A172 (cell line): ENCODE results near the gene MFN2. TPM values are rescaled to one million over a fixed set of nuclear protein-coding genes. Genes with fewer than 3 reads are reported as not detected.
"Not testable (repeated sequence)": the region's sequence is repeated elsewhere in the genome, so short reads cannot be mapped to it uniquely, and the experiment has no call there.

Experiments
- DNase-seq: peaks from one replicate; pipeline ENCODE4 v3.0.0-alpha.2; 2015; ENCODE audit warnings: low spot score
- total RNA-seq: library from RNA; depleted of rRNA; stranded (reverse); fragments of >200 nt; shearing (Covaris generic); gene quantifications from 2 replicates; pipeline ENCODE4 v1.2.3, GENCODE V29; 2014

MFN2 gene
- total RNA-seq, 1 experiment from 2014 or later = 51.1 TPM

DNA sequence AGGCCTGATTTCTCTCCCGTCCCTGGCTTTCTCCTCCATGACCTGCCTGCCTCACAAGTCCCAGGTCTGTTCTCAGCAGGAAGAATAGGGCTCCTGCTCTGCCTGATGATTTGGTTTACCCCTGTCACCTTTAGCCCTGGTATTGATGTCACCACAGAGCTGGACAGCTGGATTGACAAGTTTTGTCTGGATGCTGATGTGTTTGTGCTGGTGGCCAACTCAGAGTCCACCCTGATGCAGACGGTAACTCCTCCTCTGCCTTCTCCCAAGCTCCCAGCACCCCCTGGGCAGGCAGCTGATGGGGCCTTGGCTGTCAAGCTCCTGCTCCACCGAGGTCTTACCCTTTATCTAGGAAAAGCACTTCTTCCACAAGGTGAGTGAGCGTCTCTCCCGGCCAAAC, 18.4 kb downstream of the MFN2 start:
- DNase-seq = no peak

DNA sequence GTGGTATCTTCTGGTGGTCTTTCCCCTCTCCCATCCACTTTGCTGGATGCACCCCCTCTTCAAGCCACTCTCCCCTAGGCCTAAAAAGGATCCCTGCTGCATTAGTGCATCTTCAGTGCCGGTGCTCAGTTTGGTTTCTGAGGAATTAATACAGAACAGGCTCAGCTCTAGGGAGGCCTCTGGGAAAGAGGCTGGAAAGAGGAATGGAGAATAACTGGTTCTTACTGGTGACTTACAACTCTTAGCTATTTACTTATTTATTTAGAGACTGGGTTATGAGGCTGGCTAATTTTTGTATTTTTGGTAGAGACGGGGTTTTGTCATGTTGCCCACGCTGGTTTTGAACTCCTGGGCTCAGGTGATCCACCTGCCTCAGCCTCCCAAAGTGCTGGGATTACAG, 19.0 kb downstream of the MFN2 start:
- DNase-seq = no peak

DNA sequence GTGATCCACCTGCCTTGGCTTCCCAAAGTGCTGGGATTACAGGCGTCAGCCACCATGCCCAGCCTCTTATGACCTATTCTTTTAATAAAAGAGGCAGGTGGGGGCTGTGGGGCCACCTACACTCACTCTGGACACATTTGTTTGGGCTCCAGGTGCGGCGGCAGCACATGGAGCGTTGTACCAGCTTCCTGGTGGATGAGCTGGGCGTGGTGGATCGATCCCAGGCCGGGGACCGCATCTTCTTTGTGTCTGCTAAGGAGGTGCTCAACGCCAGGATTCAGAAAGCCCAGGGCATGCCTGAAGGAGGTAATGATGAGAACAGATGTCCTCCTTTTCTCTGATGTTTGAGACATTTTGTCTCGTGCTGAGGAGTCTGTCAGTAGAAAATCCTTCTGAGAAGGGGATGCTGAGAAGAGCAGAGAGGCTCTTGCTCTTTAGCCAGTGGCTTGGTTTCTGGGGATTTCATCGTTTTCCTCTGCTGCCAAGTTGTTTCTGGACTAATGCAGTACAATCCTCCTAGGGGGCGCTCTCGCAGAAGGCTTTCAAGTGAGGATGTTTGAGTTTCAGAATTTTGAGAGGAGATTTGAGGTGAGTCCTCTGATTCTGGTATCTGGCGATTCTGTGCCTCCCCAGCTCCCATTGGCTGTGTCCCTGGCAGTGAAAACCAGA, 21.1 kb downstream of the MFN2 start:
- DNase-seq = no peak

DNA sequence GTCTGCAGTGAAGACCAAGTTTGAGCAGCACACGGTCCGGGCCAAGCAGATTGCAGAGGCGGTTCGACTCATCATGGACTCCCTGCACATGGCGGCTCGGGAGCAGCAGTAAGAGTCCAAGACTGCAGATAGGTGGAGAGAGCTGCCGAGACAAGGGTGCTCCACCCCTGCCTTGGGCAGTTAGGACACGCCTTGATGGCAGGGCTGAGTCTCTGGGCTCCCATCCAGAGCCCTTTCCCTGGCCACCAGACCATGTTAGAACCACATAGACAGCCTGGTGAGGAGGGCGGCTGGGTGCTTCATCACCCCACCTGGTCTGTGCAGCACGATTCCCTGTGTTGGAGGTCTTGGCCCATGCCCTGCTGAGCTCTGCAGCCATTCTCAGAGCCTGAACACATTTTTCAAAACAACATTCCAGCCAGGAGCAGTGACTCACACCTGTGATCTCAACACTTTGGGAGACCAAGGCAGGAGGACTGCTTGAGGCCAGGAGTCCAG, 21.8 kb downstream of the MFN2 start:
- peak; percentile 31 for DNase-seq

DNA sequence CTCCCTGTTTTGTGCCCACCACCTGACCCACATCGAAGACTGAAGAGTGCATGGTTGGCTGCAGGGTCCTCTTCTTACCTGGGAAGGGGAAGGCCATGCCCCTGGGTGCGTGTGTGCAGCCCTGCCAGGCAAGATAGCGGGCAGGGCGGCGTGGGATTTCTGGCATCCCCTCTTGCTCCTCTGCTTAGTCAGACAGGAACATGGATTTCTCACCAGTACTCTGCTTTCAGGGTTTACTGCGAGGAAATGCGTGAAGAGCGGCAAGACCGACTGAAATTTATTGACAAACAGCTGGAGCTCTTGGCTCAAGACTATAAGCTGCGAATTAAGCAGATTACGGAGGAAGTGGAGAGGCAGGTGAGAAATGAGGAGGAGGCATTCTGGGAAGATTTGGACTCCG, 23.5 kb downstream of the MFN2 start:
- DNase-seq = no peak

DNA sequence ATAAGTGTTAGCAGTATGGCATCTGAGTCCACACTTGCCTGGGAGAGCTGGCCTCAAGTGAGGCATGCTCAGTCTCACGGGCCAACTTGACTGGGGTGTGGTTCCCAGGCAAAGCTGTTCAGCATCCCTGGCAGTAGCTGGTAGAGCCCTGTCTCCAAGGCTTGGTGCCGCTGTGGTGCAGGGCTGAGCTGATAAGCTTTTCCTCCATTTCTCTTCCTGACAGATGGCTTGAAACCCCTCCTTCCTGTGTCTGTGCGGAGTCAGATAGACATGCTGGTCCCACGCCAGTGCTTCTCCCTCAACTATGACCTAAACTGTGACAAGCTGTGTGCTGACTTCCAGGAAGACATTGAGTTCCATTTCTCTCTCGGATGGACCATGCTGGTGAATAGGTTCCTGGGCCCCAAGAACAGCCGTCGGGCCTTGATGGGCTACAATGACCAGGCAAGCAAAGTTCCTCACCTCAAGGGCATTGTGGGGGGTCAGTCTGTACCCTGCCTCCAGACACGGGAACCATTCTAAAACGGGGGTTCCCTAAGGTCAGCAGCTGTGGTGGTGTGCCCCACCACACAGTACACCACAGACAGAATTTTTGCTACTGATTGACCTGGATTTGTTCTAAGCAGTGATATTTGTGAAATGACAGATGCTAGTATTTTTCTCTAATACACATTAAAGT, 25.4 kb downstream of the MFN2 start:
- DNase-seq = no peak

DNA sequence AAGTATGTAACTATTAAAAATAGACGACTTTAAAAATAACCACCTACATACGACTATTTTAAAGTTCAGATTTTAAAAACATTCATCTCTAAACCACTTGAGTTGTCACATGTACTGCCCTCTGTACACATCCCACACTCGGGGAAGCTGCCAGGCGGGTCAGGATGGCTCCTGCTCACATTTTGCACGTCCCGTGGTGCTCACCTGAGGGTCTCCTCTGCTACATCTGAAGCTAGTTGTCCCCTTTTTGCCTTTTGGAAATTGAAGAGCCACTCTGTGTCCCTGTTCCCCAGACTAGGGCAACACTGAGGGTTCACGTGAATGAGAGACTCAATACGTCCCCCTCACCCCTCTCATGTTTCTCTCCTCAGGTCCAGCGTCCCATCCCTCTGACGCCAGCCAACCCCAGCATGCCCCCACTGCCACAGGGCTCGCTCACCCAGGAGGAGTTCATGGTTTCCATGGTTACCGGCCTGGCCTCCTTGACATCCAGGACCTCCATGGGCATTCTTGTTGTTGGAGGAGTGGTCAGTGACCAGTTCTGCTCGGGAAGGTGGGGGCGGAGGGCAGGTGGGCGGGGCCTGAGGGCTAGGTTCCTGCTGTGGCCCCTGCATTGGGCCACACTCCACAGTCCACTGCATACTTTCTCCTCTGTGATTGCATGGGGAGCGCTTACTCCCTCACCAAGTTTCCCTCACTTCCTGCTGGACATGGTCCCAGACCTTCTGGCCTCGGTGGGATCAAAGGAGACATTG, 26.1 kb downstream of the MFN2 start:
- no peak for DNase-seq

DNA sequence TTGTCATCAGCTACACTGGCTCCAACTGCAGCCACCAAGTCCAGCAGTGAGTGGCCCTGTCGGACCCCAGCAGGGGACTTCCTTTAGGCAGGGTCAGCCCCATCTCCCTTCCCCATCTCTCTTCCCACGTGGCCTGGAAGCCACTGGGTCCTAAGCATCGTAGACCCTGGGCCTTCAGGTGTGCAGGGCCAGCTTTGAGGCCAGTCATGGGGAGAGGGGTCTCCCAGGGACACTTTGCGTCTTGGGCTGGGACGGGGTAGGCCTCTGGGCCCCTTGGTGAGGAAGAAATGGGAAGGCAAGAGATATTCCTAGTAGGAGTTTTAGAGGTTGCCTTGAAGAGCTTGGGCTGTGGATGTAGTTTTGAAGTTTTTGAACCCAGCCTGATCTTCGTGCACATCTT, 27.0 kb downstream of the MFN2 start:
- DNase-seq = no peak

DNA sequence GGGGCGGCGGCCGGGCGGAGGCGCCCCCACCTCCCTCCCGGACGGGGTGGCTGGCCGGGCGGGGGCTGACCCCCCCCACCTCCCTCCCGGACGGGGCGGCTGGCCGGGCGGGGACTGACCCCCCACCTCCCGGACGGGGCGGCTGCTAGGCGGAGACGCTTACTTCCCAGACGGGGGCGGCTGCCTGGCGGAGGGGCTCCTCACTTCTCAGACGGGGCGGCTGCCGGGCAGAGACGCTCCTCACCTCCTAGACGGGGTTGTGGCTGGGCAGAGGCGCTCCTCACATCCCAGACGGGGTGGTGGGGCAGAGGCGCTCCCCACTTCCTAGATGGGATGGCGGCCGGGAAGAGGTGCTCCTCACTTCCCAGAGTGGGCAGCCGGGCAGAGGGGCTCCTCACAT, 28.1 kb downstream of the MFN2 start:
- not testable (repeated sequence) for DNase-seq

DNA sequence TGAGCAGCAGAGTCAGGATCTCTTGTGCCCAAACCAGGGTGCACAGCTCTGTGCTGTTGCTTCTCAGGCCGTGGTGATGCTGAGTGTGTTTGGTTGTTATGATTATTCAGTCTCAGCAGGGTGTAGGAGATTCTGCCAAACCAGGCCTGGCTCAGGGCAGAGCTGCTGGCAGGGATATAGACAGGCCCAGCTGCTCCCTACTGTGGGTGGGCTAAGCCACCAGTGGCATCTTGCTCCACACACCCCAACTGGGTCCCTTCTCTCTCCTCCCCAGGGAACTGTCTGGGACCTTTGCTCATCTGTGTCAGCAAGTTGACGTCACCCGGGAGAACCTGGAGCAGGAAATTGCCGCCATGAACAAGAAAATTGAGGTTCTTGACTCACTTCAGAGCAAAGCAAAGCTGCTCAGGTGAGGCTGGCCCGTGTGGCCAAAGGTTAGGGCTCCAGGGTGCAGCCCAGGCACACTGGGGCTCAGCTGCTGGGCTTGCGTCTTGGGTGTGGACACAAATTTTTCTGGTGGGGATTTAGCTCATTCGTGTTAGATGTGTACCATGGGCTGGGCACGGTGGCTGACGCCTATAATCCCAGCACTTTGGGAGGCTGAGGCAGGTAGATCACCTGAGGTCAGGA, 29.2 kb downstream of the MFN2 start:
- no peak for DNase-seq

DNA sequence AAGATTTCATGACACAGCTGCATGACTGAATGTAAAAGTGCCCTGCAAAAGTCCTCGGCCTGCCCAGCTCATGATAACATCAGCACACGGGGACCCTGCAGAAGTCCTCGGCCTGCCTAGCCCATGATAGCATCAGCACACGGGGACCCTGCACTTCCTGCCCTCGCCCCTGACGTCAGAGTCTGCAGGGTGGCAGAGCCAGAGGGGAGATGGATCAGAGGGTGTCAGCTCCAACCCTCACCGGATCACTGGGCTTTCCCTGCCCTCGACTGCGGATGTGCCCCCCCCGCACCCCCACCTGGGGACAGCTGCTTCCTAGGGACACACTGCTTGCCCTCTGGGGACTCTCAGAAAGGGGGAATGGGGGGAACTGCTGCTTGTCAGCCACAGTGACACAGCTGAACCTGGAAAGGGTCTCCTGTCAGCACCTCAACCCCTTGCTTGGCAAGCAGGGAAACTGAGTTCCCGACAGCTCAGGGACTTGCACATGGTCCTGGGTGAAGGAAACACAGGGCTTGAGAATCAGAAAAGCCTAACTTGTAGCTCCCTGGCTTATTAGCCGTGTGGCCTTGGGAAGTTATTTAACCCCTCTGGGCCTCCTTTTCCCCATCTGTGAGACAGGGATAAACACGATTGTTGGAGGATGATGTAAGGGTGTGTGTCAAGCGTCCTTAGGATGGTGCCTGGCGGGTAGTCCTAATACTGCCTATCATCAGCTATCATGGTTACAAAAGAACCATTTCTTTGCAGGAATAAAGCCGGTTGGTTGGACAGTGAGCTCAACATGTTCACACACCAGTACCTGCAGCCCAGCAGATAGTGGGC, 30.7 kb downstream of the MFN2 start:
- DNase-seq = no peak

DNA sequence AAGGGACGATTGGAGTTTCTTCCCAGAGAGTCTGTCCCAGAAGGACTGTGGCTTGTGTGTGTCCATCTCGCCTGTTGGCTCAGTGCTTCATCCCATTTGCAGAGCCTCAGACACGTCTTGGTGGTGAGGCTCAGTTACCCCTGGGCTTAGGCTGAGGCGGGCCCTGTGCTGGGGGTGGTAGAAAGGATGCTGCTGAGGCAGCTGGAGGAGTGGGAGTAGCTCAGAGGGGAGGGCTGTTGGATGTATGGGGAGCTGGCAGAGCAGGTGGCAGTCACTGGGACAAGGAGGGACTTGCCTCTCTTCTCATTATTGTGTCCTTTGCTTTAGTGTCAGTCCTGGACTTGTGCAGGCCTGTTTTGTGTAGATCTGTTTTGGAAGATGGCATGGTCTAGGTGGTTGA, 31.8 kb downstream of the MFN2 start:
- no peak for DNase-seq

DNA sequence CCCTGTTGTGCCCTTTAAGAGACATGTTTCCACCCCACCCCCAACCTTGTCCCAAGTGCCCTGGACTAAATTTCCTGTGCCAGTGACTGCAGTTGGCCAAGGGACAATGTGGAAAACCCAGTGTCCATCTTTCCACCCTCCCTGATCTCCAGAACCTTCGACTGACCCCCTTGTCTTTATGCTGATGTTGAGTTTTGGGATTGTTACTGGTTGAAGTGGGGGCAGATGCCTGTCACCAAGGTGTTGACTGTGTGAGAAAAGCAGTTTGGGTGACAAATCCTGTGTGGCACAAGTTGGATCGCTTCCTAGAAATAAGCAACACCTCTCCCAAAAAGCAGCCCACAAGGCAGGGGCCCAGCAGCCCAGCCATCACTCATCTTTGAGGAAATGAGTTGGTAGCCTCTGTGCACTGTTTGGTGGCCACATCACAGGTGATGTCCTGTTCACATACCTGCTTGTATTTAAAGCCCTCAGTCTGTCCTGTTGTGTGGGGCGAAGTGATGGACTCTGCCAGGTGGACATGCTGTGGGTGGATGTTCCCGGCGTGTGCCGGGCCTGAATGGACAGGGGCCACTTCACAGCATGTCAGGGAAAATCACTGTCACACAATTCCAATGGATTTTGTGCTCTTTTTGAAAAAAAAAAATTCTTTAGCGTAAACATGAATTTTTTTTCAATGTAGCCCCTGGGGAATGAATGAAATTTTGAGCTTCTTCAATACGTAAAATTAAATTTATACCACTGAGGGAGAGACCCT, 32.5 kb downstream of the MFN2 start:
- no peak for DNase-seq

DNA sequence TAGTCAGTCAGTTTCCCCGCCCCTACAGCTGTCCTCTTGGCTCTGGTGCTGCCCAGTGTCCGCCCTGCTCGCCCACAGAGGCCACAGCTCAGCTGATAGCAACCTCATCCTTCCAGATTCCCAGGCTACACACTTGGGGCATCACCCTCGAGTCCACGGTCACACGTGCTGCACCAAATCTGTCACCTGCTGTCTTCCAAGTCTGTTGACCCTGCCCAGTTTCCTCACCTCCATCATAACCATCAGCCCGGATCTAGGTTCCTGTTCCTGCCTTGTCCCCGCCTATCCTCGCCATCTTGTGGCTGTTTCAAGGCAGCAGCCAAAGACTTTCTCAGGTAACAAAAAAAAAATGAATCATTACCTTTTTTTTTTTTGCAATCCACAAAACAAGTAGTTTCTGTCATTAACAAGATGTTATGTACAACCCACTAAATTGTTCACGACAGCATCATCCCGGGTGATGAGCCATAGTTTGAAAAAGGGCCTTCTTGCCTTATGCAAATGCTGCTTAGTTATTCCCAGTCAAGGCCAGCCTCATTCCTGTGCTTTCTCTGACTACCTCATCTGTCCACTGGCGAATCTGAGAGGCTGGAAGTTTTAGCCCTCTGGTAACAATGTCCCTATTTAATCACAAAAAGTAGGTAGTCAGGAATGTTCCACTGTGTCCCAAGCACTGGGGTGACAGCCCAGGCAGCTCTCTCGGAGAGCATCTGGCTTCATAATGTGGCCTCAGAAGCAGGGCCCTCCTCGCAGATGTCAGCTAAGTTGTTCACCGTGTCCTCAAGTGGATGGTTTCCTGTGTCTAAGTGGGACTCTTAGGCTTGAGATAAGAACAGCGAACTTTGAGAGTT, 34.1 kb downstream of the MFN2 start:
- no peak for DNase-seq

DNA sequence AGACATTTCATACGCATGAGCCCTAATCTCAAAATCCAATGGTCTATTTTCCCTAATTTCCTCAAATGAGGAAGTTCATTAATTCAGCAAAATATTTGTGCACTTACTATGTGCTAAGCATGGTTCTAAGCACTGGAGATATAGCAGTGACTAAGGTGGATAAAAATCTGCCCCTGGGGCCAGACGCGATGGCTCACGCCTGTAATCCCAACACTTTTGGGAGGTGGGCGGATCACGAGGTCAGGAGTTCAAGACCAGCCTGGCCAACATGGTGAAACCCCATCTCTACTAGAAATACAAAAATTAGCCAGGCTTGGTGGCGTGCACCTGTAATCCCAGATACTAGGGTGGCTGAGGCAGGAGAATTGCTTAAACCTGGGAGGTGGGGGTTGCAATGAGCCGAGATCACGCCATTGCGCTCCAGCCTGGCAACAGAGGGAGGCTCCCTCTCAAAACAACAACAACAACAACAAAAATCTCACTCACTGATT, 34.8 kb downstream of the MFN2 start:
- DNase-seq = no peak

DNA sequence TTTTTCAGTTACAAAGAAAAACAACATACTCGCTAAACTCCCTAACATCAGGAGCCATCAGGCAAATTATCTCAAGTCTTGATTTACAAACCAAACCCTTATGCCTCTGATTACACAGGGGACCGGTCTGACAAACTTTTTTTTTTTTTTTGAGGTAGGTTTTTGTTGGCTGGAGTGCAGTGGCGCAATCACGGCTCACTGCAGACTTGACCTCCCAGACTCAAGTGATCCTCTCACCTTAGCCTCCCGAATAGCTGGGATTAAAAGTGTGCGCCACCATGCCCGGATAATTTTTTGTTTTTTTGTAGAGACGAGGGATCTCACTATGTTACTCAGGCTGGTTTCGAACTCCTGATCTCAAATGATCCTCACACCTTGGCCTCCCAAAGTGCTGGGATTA, 35.3 kb downstream of the MFN2 start:
- DNase-seq = no peak

DNA sequence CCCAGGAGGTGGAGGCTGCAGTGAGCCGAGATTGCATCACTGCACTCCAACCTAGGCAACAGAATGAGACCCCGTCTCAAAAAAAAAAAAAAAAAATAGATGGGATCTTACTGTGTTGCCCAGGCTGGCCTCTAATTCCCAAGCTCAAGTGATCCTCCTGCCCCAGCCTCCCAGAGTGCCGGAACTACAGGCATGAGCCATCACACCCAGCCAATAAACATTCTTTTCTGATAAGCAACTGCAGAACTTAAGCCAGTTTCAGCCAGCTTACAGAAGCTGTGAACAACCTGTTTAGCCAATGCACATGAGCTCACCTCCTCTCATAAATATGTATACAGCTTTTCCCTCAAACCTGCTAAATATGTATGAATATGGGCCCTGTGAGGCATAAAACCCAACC, 35.9 kb downstream of the MFN2 start:
- no peak for DNase-seq

DNA sequence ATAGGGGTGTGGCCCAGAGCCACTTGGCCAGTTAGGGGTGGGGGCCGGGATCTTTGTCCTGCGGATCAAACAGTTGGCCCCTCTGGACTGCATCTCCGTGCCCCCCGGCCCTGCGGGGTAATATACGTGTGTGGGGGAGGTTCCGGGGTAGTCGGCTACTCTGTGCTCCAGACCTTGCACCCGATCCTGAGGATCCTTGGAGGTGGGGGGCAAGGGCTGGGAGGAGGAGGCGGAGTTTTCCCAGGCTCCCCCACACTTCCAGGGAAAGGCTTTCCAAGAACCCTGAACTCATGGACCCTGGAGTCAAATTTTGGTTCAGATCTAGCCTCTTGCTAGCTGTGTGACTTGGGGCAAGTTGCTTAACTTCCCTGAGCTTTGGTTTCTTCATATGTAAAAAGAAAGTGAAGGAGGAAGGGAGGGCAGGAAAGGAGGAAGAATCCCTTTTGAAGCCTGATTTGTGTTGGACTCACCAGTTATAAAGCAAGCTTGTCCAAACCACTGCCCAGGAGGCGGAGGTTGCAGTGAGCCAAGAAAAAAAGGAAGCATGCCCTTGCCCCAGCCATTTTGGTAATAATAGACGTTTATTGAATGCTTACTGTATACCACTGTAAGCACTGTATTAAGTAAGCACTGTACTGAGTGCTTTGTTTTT, 39.7 kb downstream of the MFN2 start:
- no peak for DNase-seq

DNA sequence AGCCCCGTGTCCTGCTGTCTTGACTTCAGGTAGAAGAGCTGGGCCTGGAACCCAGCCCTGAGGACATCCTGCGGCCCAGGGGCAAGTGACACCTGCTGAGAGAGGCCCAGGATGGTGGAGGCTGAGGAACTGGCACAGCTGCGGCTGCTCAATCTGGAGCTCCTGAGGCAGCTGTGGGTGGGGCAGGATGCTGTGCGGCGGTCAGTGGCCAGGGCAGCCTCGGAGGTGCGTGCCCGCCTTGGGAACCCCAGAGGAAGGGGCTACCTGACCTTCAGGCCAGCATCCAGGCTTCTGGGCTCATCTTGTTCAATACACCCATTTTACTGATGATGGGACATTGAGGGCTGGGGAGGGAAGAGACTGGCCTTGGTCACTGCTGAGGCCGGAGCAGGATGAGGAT, 41.4 kb downstream of the MFN2 start:
- no peak for DNase-seq
